HepG2 (cell line): ENCODE data around the gene PRSS27. TPM values are rescaled to one million over a fixed set of nuclear protein-coding genes. Genes with fewer than 3 reads are reported as not detected.

ENCODE experiments used
- ATAC-seq: fragments of 200-7000 bp; cut with Tn5 transposase; 3 replicates; pipeline ENCODE4 v1.9.1; 2020; ENCODE audit warnings: mild to moderate bottlenecking, moderate library complexity
- BruUV-seq: library from RNA; stranded (reverse); fragments of 400-500 nt; replicated peaks from 2 replicates; lab custom pipeline; 2021; lab: Mats Ljungman, UMichigan
- CTCF ChIA-PET: fragments of 300-600 bp; formaldehyde crosslinking; extraction: SDS; loops from one replicate; lab custom pipeline; 2021; ENCODE audit warnings: low total read pairs, inconsistent platforms, low intra/inter-chr PET ratio; lab: Yijun Ruan, JAX
- POLR2A ChIA-PET: fragments of 350-600 bp; sonication (Branson Sonifier 250); formaldehyde crosslinking; loops from one replicate; lab custom pipeline; 2020; ENCODE audit warnings: antibody characterized with exemption, inconsistent platforms; lab: Yijun Ruan, JAX
- DNase-seq: peaks from one replicate; pipeline ENCODE4 v3.0.0-alpha.2; 2015; ENCODE audit warnings: low spot score
- FAIRE-seq: peaks from 3 replicates; lab custom pipeline; 2011; peaks lifted over from hg19 to GRCh38; lab: Jason Lieb, UNC
- H2AFZ ChIP-seq: one replicate; pipeline ENCODE4 v1.6.1; 2011; ENCODE audit warnings: low read length, inconsistent platforms
- H3K27ac ChIP-seq: fragments of 300-600 bp; 3 replicates; pipeline ENCODE4 v1.8.0; 2011; ENCODE audit warnings: mixed run types, mild to moderate bottlenecking, mixed read lengths, low read length, inconsistent platforms; ENCODE audit not compliant: insufficient read depth; ENCODE audit errors: extremely low read length
- H3K27me3 ChIP-seq, 2 experiments: fragments of 200-600 bp in 1 of 2; 2 replicates in 1 of 2; 3 replicates in 1 of 2; pipeline versions ENCODE4 v1.6.0 to v1.8.0; 2011; ENCODE audit warnings: low read length in 2 of 2, mild to moderate bottlenecking in 2 of 2, moderate library complexity in 2 of 2, inconsistent platforms in 1 of 2; ENCODE audit not compliant: insufficient read depth in 2 of 2, control insufficient read depth in 1 of 2
- H3K36me3 ChIP-seq, 2 experiments: fragments of 200-600 bp in 1 of 2; replicated peaks in 1 of 2; 2 replicates in 1 of 2; 3 replicates in 1 of 2; pipeline versions ENCODE4 v1.5.1 to v1.8.0; 2011; ENCODE audit warnings: low read length in 2 of 2, inconsistent platforms in 1 of 2; ENCODE audit not compliant: insufficient read depth in 2 of 2, control insufficient read depth in 1 of 2
- H3K4me1 ChIP-seq: 2 replicates; pipeline ENCODE4 v1.5.1; 2012; ENCODE audit warnings: low read length, inconsistent platforms; ENCODE audit not compliant: insufficient read depth
- H3K4me2 ChIP-seq: 2 replicates; pipeline ENCODE4 v1.6.0; 2011; ENCODE audit warnings: low read depth, low read length, inconsistent platforms
- H3K4me3 ChIP-seq, 3 experiments: fragments of 200-600 bp in 1 of 3; sonication (generic), shearing (Covaris generic) in 1 of 3; replicated peaks in 1 of 3; 2 replicates each; pipeline ENCODE4 v1.5.1; 2011 to 2016; ENCODE audit warnings: low read length in 3 of 3, inconsistent platforms in 2 of 3, low read depth in 2 of 3, mild to moderate bottlenecking in 2 of 3, control low read depth in 1 of 3, mixed read lengths in 1 of 3; ENCODE audit not compliant: insufficient read depth in 1 of 3
- H3K79me2 ChIP-seq: one replicate; pipeline ENCODE4 v1.6.1; 2011; ENCODE audit warnings: low read length, inconsistent platforms; ENCODE audit not compliant: insufficient read depth
- H3K9ac ChIP-seq: 2 replicates; pipeline ENCODE4 v1.6.0; 2011; ENCODE audit warnings: mild to moderate bottlenecking, low read depth, low read length, inconsistent platforms; ENCODE audit not compliant: insufficient read depth
- H3K9me3 ChIP-seq: 2 replicates; pipeline ENCODE4 v1.5.1; 2012; ENCODE audit warnings: mild to moderate bottlenecking, low read length
- H4K20me1 ChIP-seq: 2 replicates; pipeline ENCODE4 v1.6.0; 2011; ENCODE audit warnings: inconsistent platforms, mild to moderate bottlenecking, low read length, moderate library complexity; ENCODE audit not compliant: insufficient read depth
- POLR2A ChIP-seq, 2 experiments: IDR thresholded peaks; 2 replicates each; pipeline ENCODE4 v1.6.1; 2011; ENCODE audit warnings: low read depth in 2 of 2, low read length in 2 of 2, mild to moderate bottlenecking in 1 of 2, moderate library complexity in 1 of 2; ENCODE audit not compliant: insufficient read depth in 1 of 2
- POLR2AphosphoS2 ChIP-seq: IDR thresholded peaks from 2 replicates; pipeline ENCODE4 v1.6.1; 2011; ENCODE audit warnings: low read depth, low read length, improper control_type of control experiment
- POLR2G ChIP-seq: fragments of 200-400 bp; formaldehyde crosslinking; IDR thresholded peaks from 2 replicates; pipeline ENCODE4 v1.6.1; 2018; ENCODE audit warnings: mild to moderate bottlenecking, low read depth, low read length, moderate library complexity
- PRPF4 ChIP-seq: fragments of 200-400 bp; formaldehyde crosslinking; IDR thresholded peaks from 2 replicates; pipeline ENCODE4 v1.6.1; 2016; ENCODE audit warnings: low read length, low read depth; ENCODE audit not compliant: poor library complexity, severe bottlenecking
- RBM22 ChIP-seq: fragments of 200-400 bp; formaldehyde crosslinking; optimal IDR thresholded peaks from 2 replicates; pipeline ENCODE3; 2017; ENCODE audit warnings: mild to moderate bottlenecking, low read length, moderate library complexity
- RNF2 ChIP-seq: fragments of 450-650 bp; conservative IDR thresholded peaks from 2 replicates; pipeline ENCODE4 v1.6.1; 2016; ENCODE audit warnings: low read depth
- SRY ChIP-seq: sonication (generic); formaldehyde crosslinking; IDR thresholded peaks from 2 replicates; pipeline ENCODE4 v1.8.0; 2022; ENCODE audit warnings: mild to moderate bottlenecking, missing genetic modification reagents
- THYN1 ChIP-seq: sonication (generic); formaldehyde crosslinking; IDR thresholded peaks from 2 replicates; pipeline ENCODE4 v1.8.1; 2023; ENCODE audit warnings: low read depth, mild to moderate bottlenecking, moderate library complexity, missing genetic modification reagents, borderline replicate concordance
- ZBTB20 ChIP-seq: sonication (generic); formaldehyde crosslinking; IDR thresholded peaks from 2 replicates; pipeline ENCODE4 v1.8.1; 2023; ENCODE audit warnings: missing genetic modification reagents, low read depth, mild to moderate bottlenecking, borderline replicate concordance
- ZMAT5 ChIP-seq: sonication (generic); formaldehyde crosslinking; IDR thresholded peaks from 2 replicates; pipeline ENCODE4 v1.5.0; 2020; ENCODE audit warnings: mild to moderate bottlenecking, low read depth, missing genetic modification reagents, borderline replicate concordance
- WGBS: methylation state at CpG from one replicate; pipeline ENCODE4 v1.1.6; 2017; ENCODE audit warnings: low lambda C conversion rate; 5-methylcytosine and 5-hydroxymethylcytosine counted together
- in situ Hi-C: cut with HindIII; loops from 2 replicates; pipeline ENCODE4 v1.10.0; 2017; ENCODE audit warnings: low pct_unique_long_range_greater_than_20kb; ENCODE audit not compliant: extremely low pct_ligation_motif_present
- intact Hi-C: fragments of 100-400 bp; cut with micrococcal nuclease; formaldehyde crosslinking; loops from one replicate; pipeline ENCODE4 v1.10.0; 2022; ENCODE audit not compliant: unreplicated experiment
- polyA plus RNA-seq, 8 experiments: library from polyadenylated mRNA; depleted of rRNA in 3 of 8; stranded (reverse) in 7 of 8; unstranded in 1 of 8; fragments of >200 nt; fragmentation: Illumina TruSeq in 4 of 8; extraction: Trizol in 4 of 8; gene quantifications; 2 replicates each; pipeline versions ENCODE4 v1.2.1 to v1.2.3, GENCODE V29; 2011 to 2016; ENCODE audit warnings: low read depth in 4 of 8, missing spikeins in 1 of 8, mixed read lengths in 1 of 8; ENCODE audit not compliant: insufficient read depth in 1 of 8
- total RNA-seq, 5 experiments: library from RNA; depleted of rRNA; stranded (reverse); fragments of >200 nt; fragmentation: Illumina TruSeq; extraction: Trizol; gene quantifications; 2 replicates each; pipeline ENCODE4 v1.2.3, GENCODE V29; 2016; ENCODE audit warnings: low read depth in 1 of 5

PRSS27 gene
- total and polyA plus RNA-seq, 2 of the 13 experiments (the other 11 are each of a cell fraction or from before 2014, with no cell fraction given) = 0.20 to 0.73 TPM

DNA sequence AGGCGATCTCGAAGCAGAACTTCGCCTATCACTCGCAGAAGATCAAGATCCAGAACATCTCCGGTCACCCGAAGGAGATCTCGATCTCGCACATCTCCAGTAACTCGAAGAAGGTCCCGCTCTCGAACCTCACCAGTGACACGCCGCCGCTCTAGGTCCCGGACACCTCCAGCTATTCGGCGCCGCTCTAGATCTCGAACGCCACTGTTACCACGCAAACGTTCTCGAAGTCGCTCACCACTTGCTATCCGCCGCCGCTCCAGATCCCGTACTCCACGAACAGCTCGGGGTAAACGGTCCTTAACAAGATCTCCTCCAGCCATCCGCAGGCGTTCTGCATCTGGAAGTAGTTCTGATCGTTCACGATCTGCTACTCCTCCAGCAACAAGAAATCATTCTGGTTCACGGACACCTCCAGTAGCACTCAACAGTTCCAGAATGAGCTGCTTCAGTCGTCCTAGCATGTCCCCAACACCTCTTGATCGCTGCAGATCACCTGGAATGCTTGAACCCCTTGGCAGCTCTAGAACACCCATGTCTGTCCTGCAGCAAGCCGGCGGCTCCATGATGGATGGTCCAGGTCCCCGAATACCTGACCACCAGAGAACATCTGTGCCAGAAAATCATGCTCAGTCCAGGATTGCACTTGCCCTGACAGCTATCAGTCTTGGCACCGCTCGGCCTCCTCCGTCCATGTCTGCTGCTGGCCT lies 46.6 kb upstream of the PRSS27 start:
- H3K36me3 ChIP-seq = peaks cover 52 to 99% of the 10 kb centered on the region in 2 experiments
- ChIA-PET CTCF (no interaction called here), POLR2A (interaction anchor here (1.2 to 3.5 kb wide), 2 partner anchors 9 to 14 kb away, joined by 4 to 15 read pairs; partner anchors contain the start of gene SRRM2)
- BruUV-seq = no TSS peak
- H3K4me1 ChIP-seq = no peaks in the 10 kb centered on the region
- H3K79me2 ChIP-seq = peaks cover 22% of the 10 kb centered on the region
- in situ Hi-C loops (no loop called here), intact Hi-C loops (no loop called here)
- ATAC-seq (no peak), FAIRE-seq (no peak), DNase-seq (no peak)
- H3K27ac ChIP-seq = no peak overlapping the region
- H3K9me3 ChIP-seq = no peaks in the 10 kb centered on the region
- no peaks in the 10 kb centered on the region for H3K27me3 ChIP-seq
- no peak overlapping the region for H3K4me3 ChIP-seq
- 97% methylated on average over 41 of the region's 44 CpGs for WGBS
- no peak overlapping the region for H3K9ac ChIP-seq
- H4K20me1 ChIP-seq = peaks cover 11% of the 10 kb centered on the region
- H2AFZ ChIP-seq = no peak overlapping the region
- H3K4me2 ChIP-seq = no peak overlapping the region
- peak; percentile 13 for TF ChIP-seq RBM22
- peak; percentile 33; the same call in 1 of the 2 replicates for TF ChIP-seq POLR2AphosphoS2
- TF ChIP-seq POLR2G = peak; percentile 22
- 0 out of 4 replicates have a peak, but pooled peaks of 1 of the 2 experiments have one; percentile 21 for TF ChIP-seq POLR2A (IDR thresholded peaks at IDR 0.05; ENCODE audit: insufficient read depth in 1 of 2, low read depth in 2 of 2, low read length in 2 of 2)
- no peak for TF ChIP-seq ZMAT5 (CRISPR knock-in tag)
- no peak for TF ChIP-seq RNF2
- peak; percentile 11 for TF ChIP-seq PRPF4
- no peak for TF ChIP-seq SRY (CRISPR knock-in tag)
- no peak for TF ChIP-seq THYN1 (CRISPR knock-in tag)
- TF ChIP-seq ZBTB20 (CRISPR knock-in tag) = no peak
